ENCODE data around the gene CYP1B1.

DNA sequence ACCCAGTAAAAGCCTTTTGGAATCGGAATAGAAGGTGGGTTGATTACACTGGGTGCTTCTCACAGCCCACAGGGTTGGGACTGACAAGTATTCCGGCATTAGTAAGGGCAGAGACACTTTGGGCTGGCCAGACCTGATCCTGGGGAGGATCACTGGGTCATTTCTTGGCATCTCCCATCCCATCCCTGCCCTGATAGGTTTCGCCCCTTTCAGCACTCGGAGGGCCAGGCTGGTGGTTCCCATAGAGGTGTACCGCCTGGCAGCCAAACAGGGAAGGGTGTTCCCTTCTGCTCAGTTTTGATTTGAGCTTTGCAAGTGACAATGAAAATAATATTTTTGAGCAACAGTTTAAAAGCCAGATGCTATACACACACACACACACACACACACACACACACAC lies 37.3 kb downstream of the CYP1B1 start:
- TF ChIP-seq, protein P1, sequence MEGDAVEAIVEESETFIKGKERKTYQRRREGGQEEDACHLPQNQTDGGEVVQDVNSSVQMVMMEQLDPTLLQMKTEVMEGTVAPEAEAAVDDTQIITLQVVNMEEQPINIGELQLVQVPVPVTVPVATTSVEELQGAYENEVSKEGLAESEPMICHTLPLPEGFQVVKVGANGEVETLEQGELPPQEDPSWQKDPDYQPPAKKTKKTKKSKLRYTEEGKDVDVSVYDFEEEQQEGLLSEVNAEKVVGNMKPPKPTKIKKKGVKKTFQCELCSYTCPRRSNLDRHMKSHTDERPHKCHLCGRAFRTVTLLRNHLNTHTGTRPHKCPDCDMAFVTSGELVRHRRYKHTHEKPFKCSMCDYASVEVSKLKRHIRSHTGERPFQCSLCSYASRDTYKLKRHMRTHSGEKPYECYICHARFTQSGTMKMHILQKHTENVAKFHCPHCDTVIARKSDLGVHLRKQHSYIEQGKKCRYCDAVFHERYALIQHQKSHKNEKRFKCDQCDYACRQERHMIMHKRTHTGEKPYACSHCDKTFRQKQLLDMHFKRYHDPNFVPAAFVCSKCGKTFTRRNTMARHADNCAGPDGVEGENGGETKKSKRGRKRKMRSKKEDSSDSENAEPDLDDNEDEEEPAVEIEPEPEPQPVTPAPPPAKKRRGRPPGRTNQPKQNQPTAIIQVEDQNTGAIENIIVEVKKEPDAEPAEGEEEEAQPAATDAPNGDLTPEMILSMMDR (IDR thresholded peaks at IDR 0.05; ENCODE audit: low read length), result no peak
- TF ChIP-seq EZH2 (optimal IDR thresholded peaks at IDR 0.05; ENCODE audit: low read depth, low read length), result no peak
- TF ChIP-seq EZH2phosphoT487 (IDR thresholded peaks at IDR 0.05; ENCODE audit: low read length), result no peak
